HepG2 (cell line): ENCODE measurements around the gene MSMB. TPM values are rescaled to one million over a fixed set of nuclear protein-coding genes. Genes with fewer than 3 reads are reported as not detected.

Experiments used
- ARHGAP35 ChIP-seq: sonication (generic); formaldehyde crosslinking; IDR thresholded peaks from 2 replicates; pipeline ENCODE4 v1.9.0; 2022; ENCODE audit warnings: mild to moderate bottlenecking, inconsistent platforms, moderate library complexity, missing genetic modification reagents, borderline replicate concordance
- ARID3A ChIP-seq: IDR thresholded peaks from 2 replicates; pipeline ENCODE4 v1.6.1; 2012; ENCODE audit warnings: low read depth, low read length, improper control_type of control experiment
- HOMEZ ChIP-seq: IDR thresholded peaks from 2 replicates; pipeline ENCODE4 v1.6.1; 2016; ENCODE audit warnings: low read depth
- NCOA5 ChIP-seq: sonication (generic); formaldehyde crosslinking; IDR thresholded peaks from 2 replicates; pipeline ENCODE4 v1.4.0; 2020; ENCODE audit warnings: missing genetic modification reagents
- NFE2L2 ChIP-seq: fragments of 150-350 bp; IDR thresholded peaks from 2 replicates; pipeline ENCODE4 v1.6.1; 2014; ENCODE audit warnings: low read length
- TRAFD1 ChIP-seq: sonication (generic); formaldehyde crosslinking; IDR thresholded peaks from 2 replicates; pipeline ENCODE4 v1.5.1; 2020; ENCODE audit warnings: missing genetic modification reagents, mild to moderate bottlenecking, borderline replicate concordance
- ZBTB10 ChIP-seq: sonication (generic); formaldehyde crosslinking; IDR thresholded peaks from 2 replicates; pipeline ENCODE4 v1.4.0; 2020; ENCODE audit warnings: missing genetic modification reagents, borderline replicate concordance
- ZNF18 ChIP-seq: sonication (generic); formaldehyde crosslinking; IDR thresholded peaks from 2 replicates; pipeline ENCODE4 v1.8.0; 2022; ENCODE audit warnings: mild to moderate bottlenecking, missing genetic modification reagents; ENCODE audit not compliant: insufficient replicate concordance
- ZNF382 ChIP-seq: sonication (generic); formaldehyde crosslinking; IDR thresholded peaks from 2 replicates; pipeline ENCODE4 v1.5.0; 2020; ENCODE audit warnings: missing genetic modification reagents, mild to moderate bottlenecking, borderline replicate concordance
- ZNF7 ChIP-seq: IDR thresholded peaks from 2 replicates; pipeline ENCODE4 v1.6.1; 2016; ENCODE audit warnings: missing biosample characterization, missing genetic modification reagents
- ZNF775 ChIP-seq: sonication (generic); formaldehyde crosslinking; IDR thresholded peaks from 2 replicates; pipeline ENCODE4 v1.4.0; 2020; ENCODE audit warnings: missing genetic modification reagents, mild to moderate bottlenecking, moderate library complexity, borderline replicate concordance
- ZNF777 ChIP-seq: sonication (generic); formaldehyde crosslinking; IDR thresholded peaks from 2 replicates; pipeline ENCODE4 v1.4.0; 2020; ENCODE audit warnings: missing genetic modification reagents
- polyA plus RNA-seq, 8 experiments: library from polyadenylated mRNA; depleted of rRNA in 3 of 8; stranded (reverse) in 7 of 8; unstranded in 1 of 8; fragments of >200 nt; fragmentation: Illumina TruSeq in 4 of 8; extraction: Trizol in 4 of 8; gene quantifications; 2 replicates each; pipeline versions ENCODE4 v1.2.1 to v1.2.3, GENCODE V29; 2011 to 2016; ENCODE audit warnings: low read depth in 4 of 8, missing spikeins in 1 of 8, mixed read lengths in 1 of 8; ENCODE audit not compliant: insufficient read depth in 1 of 8
- total RNA-seq, 5 experiments: library from RNA; depleted of rRNA; stranded (reverse); fragments of >200 nt; fragmentation: Illumina TruSeq; extraction: Trizol; gene quantifications; 2 replicates each; pipeline ENCODE4 v1.2.3, GENCODE V29; 2016; ENCODE audit warnings: low read depth in 1 of 5

The MSMB gene
- total and polyA plus RNA-seq, 2 of the 13 experiments (the other 11 are each of a cell fraction or from before 2014, with no cell fraction given) = 0.84 TPM; not detected in 1

- TF ChIP-seq ZNF18 (CRISPR knock-in tag) (peak; percentile 79), NCOA5 (CRISPR knock-in tag) (no peak), HOMEZ (CRISPR knock-in tag) (peak; percentile 26; the same call in 1 of the 2 replicates), ZNF777 (CRISPR knock-in tag) (no peak), ARID3A (no peak), ZNF7 (no peak), ZNF775 (CRISPR knock-in tag) (no peak), ARHGAP35 (no peak), ZNF382 (CRISPR knock-in tag) (no peak), TRAFD1 (CRISPR knock-in tag) (no peak), ZBTB10 (CRISPR knock-in tag) (no peak), NFE2L2 (no peak)
These were observed 12.5 kb downstream of the MSMB start (continued) for GRCh38 chr10:46033602-46034011.
